NCI-H510A (cell line): ENCODE data around the gene SCN7A.

ENCODE experiments used
- DNase-seq: peaks from one replicate; lab custom pipeline; 2025; lab: John Stamatoyannopoulos, UW

Gene SCN7A

GRCh38 chr2:166404831-166405568 is 89.0 kb downstream of the SCN7A start:
- DNase-seq: no peak

DNA sequence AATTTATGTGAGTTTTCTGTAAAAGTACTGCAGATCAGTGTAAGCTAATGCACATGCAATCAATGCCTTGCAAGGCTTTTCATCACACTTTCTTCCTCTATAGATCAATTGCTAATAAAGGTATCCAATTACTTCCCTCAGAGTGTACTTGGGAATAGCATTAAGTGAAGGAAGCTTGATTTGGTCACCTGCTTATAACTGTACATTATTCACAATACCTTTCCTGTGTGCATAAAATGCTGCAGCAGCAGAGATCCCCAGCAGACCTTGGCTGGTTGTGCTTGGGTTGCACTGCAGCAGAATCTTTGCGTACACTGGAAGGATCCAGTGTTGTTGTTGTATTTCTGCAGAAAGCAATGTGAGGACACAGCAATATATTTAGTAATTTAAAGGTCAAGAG is 99.8 kb downstream of the SCN7A start:
- DNase-seq: no peak

GRCh38 chr2:166393008-166393407 is 101.0 kb downstream of the SCN7A start:
- no peak for DNase-seq

DNA sequence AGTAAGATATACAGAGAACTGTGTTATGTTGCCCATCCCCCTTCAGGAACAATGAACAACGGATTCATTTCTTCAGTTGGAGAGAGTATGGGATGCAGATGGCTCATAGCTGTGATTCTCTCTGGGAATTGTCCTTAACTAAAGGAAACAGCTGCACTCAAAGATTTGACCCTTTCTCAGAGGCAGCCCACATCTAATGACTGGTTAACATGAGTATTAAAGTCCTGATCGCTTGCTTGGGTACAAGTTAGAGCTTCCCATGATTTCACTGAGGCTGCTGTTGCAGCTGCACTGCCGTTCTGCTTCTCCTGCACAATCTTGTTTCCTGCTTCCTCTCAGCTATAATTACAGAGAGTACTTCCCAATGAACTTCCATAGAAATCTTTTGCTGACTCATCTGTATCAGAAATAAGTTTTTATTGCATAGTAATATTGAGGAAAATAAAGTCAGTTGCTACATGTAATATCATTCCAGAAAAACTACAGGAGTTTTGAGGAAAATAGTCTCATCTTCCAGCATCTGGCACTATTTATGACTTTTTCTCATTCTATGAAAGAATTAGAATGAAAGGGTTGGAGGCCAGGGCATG is 105.5 kb downstream of the SCN7A start:
- DNase-seq: no peak

GRCh38 chr2:166385313-166385712 is 108.7 kb downstream of the SCN7A start:
- no peak for DNase-seq

GRCh38 chr2:166384774-166385173 is 109.3 kb downstream of the SCN7A start:
- DNase-seq: no peak

GRCh38 chr2:166382448-166382847 is 111.6 kb downstream of the SCN7A start:
- DNase-seq: no peak

GRCh38 chr2:166380615-166381014 is 113.4 kb downstream of the SCN7A start:
- DNase-seq: no peak

DNA sequence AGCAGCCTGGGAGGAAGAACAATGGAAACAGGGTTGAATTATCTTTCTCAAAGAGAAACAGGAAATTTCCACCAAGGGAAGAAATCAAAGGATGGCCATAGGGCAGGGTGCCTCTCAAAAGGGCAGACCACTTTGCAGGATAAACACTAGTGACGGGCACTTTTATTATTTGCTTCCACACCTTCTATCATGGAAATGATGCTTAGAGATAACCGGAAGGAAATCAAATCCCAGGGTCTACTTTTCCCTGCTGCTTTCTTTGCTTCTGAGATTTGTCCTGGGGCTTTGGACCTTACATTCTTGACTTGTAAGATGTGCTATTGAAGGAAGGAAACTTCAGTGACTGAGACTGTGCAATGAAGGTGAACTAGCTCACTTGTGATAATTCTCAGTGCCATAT is 117.2 kb downstream of the SCN7A start:
- no peak for DNase-seq

DNA sequence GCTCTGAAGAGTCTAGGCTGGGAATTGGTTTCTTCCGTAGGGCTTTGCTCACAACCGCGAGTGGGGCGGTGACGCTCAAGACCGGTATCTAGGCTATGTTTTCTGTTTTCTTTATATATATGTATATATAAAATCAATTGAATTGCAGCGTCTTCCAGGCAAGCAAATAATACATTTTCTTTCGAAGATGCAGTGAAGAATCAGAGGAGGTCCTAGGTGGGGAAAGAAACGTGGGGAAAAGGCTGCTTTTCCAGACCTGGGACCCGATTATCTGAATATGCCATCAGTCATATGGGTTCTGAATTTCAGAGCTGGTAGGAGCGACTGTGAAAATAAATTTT is 117.6 kb downstream of the SCN7A start:
- DNase-seq: no peak

DNA sequence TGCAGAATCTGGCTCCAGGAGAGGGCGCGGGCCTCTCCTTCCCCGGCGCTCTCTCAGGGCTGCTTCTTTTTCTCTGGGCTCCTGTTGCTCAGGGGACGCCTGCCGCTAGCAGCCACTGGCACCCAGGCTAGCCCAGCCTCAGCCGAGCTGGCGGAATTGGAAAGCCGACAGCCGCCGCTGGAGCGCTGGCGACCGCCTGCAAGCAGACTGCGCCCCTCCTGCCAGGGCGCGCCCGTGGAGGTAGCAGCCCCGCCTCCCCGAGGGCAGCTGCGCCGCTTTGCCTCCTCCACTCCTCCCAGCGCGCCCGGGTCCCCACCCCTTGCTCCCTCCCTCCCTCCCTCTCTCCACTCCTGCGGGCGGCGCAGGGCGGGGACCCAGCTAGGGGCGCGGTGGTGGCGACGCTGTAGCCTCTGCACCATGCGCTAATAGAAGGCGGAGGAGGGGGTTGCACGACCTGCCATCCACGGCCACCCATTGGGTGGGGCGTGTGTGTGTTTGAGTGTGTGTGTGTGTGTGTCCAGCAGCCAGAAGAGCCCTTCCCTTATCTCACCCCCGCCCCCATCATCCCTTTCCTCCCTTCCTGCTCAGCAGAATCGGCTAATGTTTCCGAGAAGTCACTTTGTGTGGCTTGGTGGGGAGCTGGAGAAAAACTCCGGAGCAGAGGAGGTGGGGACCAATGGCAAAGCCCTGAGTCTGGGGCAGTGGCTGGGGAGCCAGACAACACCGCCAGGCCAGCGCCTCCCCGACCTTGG is 118.1 kb downstream of the SCN7A start, which contains the start of gene SCN9A:
Gene SCN9A (minus strand): TSS at position 209 of the 752 bp plus-strand sequence. CDS start 64,188 bp downstream, outside the sequence.
- DNase-seq: peak; percentile 80

DNA sequence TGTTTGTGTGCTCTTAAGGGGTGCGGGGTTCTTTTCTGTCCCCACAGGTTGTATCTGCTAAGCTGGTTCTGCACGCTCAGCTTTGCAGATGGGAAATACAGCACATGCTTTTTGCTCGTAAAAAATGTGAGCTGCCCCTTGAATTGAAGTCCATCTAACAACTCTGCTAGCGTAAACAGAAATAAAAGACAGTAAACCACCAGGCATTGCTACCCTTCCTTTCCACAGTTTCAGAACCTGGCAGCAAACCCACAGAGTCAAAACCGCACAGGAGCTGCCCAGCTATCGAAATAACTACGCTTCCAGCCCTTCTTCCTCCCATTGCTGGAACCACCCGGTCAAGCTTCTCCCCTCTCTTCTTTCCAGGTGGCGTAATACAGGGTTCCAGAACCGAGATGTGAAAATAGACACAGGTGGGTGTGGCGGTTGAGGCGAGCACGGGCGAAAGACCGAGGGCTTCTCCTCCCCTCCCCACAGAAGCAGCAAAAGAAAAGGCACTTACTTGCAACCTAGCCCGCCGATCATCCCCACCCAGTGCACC is 118.8 kb downstream of the SCN7A start:
- DNase-seq: no peak

DNA sequence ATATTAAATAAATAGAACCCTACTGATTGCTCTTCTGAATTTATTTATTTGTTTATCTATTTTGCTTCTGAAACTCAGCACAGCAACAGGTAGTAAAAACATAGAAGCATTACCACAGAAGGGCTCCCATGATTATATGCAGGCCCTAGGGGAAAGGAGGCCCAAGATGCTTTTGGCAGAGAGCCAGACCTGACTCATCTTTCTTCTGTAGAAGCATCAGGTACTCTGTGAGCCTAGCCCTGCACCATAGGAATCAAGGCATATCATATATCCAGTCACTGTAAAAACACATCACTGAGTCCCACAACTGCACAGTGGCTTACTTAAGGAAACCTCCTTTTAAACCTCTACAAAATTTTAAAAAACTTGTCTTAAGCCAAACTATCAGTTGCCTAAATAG is 120.1 kb downstream of the SCN7A start:
- peak; percentile 31 for DNase-seq

DNA sequence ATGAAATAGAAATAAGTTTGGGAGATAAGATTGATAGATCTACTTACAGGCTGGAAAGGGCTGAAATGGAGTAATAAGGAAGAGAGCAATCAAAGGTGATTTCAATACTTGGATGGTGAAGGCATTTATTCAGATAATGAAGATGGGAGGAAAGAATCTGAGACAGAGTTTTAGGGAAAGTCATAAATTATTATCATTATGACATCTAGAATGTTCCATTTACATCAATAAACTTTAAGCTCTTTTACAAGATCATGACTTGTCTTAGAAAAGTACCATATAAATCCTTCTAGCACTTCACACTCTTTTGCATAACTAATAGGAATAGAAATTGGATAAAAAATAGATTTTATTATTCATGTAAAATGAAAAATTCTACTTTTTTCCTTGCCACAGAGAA is 120.5 kb downstream of the SCN7A start:
- no peak for DNase-seq

DNA sequence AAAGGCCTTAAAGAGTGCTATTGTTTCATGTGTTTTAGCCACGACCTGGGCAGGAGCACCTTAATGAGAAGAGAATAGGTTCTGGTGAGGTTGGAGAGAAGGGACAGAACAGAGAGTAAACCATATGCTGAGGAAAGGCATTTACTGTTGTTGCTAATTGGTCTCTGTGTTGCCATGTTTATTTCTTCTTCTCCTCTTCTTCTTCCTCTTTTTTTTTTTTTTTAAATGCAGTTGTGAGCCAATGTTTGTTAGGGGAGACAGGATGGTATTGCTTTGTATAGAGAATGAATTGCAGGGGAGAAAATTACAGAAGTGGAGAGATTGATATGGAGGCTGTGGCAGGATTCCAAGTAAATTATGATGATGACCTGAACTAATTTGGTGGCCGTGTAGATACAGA is 120.9 kb downstream of the SCN7A start:
- no peak for DNase-seq

DNA sequence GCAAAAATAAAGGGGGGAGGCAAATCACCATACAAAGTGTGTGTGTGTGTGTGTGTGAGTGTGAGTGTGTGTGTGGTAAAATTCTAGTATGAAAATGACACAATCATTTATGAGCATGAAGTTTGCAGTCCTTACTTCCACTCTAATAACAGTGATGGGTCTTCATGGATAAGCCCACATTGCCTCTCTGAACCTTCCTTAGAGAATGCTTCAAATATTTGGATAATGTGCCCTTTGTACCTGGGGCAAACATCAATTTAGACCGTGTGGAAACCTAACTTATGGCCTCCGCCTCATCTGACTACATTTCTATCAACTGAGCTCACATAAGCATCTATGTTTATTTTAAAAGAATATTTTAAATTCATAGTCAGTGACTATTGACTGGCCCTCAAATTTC is 122.0 kb downstream of the SCN7A start:
- DNase-seq: no peak

DNA sequence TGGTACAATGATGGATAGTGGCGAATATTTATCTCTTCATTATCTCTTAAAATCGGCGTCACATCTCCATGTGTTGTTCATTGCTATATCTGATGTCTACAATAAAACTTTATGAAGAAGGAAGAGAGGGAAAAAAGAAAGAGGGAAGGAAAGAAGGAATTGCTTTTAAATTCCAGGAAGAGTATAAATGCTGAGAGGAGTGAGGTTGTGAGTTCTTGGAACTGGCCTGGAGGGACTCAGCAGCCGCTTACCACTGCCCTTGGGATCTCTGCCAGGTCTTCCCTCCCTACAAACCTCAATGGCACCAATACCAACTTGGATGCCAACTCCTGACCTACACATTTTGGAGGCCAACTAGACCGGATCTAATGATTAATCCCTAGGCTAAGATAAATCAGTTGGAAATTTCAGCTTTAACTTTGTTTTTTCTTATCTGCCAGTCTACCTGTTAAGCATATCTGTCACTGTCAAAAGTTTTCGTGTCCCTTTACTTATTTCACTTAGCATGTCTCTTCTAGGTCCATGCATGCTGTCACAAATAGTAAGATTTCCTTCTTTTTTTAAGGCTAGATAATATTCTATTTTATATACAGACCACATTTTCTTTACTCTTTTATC is 128.1 kb downstream of the SCN7A start:
- no peak for DNase-seq

GRCh38 chr2:166365239-166365638 is 128.8 kb downstream of the SCN7A start:
- no peak for DNase-seq

DNA sequence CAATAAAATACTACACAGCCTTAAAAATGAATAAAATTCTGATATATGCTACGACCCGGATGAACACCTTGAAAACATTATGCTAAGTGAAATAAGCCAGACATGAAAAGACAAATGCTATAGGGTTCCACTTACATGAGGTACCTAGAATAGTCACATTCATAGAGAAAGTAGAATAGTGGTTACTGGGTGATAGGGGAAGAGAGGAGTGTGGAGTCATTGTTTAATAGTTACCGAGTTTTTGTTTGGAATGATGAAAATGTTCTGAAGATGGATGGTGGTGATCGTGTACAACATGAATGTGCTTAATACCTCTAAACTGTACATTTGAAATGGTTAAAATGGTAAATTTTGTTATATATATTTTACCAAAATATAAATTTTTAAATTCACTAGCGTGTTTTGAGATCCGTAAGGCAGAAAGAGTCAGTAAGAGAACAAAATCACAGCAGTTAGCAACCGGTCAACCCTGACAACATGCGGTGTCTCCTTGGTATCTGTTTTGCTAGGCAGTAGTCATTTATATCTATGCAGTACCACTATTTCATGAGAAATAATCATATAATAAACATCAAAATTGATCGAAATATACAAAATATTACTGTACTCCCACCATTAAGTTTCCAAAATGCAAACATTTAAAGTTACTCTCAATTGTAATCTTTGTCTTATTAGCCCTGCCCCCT is 129.4 kb downstream of the SCN7A start:
- no peak for DNase-seq

GRCh38 chr2:166361351-166362153 is 132.5 kb downstream of the SCN7A start:
- no peak for DNase-seq

- DNase-seq: no peak
Measured at GRCh38 chr2:166360906-166361305, 133.1 kb downstream of the SCN7A start.
